Epithelial cell of proximal tubule (primary cell): ENCODE measurements around the gene PDE12. TPM values are rescaled to one million over a fixed set of nuclear protein-coding genes. Genes with fewer than 3 reads are reported as not detected.

Experiments used
- DNase-seq: peaks from one replicate; pipeline ENCODE4 v3.0.0-alpha.2; 2011; ENCODE audit warnings: low read depth
- H3K4me3 ChIP-seq: 2 replicates; pipeline ENCODE4 v1.5.1; 2011; ENCODE audit warnings: low read depth, mild to moderate bottlenecking, low read length
- total RNA-seq: library from RNA; depleted of rRNA; stranded (reverse); fragments of >200 nt; gene quantifications from 2 replicates; pipeline ENCODE4 v1.2.3, GENCODE V29; 2015
- TF ChIP-seq, protein P1 (sequence below): conservative IDR thresholded peaks from 2 replicates; pipeline ENCODE4 v1.5.1; 2012; ENCODE audit warnings: low read depth, mild to moderate bottlenecking, low read length

The PDE12 gene
- total RNA-seq, 1 donor from 2014 or later, result 13.3 TPM

DNA sequence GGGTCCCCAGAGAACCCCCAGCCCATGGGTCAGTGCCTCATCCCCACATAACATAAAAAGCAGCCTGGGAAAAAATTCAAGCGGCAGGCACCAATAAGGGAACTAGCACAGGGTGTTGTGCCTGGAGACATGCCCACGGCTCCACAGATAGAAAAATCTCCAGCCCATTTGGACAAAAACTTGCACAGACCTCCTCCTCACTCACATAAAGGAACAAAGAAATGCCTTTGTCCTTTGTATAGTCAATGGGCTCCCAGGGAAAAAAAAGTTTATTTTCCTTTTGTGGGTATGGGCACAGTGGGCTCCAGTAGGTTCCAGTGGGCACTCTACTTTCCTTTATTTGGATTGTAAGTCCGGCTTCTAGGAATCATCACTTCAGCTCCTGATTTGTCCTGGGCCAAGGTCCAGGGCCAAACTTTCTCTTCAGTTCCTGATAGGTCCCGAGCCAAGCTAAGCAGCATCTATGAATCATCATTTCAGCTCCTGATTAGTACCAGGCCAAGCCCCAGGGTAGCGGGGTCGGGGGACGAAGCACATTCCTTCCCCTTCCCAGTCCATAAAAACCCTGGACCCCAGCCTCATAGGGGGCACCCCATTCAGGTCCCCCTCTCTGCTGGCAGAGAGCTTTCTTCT is 10.3 kb upstream of the PDE12 start:
- TF ChIP-seq, protein P1, sequence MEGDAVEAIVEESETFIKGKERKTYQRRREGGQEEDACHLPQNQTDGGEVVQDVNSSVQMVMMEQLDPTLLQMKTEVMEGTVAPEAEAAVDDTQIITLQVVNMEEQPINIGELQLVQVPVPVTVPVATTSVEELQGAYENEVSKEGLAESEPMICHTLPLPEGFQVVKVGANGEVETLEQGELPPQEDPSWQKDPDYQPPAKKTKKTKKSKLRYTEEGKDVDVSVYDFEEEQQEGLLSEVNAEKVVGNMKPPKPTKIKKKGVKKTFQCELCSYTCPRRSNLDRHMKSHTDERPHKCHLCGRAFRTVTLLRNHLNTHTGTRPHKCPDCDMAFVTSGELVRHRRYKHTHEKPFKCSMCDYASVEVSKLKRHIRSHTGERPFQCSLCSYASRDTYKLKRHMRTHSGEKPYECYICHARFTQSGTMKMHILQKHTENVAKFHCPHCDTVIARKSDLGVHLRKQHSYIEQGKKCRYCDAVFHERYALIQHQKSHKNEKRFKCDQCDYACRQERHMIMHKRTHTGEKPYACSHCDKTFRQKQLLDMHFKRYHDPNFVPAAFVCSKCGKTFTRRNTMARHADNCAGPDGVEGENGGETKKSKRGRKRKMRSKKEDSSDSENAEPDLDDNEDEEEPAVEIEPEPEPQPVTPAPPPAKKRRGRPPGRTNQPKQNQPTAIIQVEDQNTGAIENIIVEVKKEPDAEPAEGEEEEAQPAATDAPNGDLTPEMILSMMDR, result no peak
- H3K4me3 ChIP-seq, result no peak overlapping the region
- DNase-seq, result no peak

DNA sequence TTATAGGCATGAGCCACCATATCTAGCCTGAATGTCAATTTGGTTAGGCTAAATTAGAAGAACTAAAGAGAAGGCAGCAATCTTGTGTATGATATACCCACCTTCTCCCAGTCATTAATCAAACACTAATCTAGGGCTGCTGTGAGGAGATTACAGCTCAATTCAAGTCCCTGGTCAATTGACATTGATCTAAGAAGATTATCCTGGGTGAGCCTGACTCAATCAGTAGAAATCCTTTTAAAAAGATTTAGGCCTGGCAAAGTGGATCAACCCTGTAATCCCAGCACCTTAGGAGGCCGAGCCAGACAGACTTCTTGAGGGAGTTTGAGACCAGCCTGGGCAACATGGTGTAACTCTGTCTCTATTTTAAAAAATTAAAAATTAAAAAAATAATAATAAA is 9.5 kb upstream of the PDE12 start:
- no peak for DNase-seq
- H3K4me3 ChIP-seq, result no peak overlapping the region
- TF ChIP-seq, protein P1, result no peak

DNA sequence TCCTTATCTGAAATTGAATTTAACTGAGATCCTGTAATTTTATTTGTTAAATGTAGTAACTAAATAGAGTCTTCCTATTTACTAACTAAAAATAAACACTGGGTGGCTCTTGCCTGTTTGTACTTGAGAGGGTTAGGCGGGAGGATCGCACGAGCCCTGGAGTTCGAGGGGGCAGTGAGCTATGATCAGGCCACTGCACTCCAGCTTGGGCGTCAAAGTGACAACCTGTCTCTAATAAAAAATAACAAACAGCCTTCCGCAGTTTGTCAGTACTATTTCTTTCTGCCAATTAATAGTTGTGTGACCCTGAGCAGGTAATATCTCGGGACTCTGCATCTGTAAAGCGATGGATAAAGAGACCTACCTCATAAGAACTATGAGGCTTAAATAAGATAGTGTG is 768 bp upstream of the PDE12 start:
- DNase-seq, result no peak
- TF ChIP-seq, protein P1, result no peak
- H3K4me3 ChIP-seq, result peak overlapping the region; percentile 76

DNA sequence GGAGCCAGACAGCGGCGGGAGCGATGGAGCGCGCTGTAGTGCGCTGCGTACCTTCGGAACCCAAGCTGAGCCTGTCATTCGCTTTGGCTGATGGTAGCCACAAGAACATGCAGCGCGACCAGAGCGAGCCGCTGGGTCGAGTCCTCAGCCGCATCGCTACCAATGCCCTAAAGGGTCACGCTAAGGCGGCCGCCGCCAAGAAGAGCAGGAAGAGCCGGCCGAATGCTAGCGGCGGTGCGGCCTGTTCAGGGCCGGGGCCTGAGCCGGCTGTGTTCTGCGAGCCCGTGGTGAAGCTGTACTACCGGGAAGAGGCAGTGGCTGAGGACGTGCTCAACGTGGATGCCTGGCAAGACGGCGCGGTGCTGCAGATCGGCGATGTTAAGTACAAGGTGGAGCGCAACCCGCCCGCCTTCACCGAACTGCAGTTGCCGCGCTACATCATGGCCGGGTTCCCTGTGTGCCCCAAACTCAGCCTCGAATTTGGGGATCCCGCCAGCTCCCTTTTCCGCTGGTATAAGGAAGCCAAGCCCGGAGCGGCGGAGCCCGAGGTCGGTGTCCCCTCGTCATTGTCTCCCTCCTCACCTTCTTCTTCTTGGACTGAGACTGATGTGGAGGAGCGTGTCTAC is 498 bp downstream of the PDE12 start:
- TF ChIP-seq, protein P1, result no peak
- DNase-seq, result no peak
- H3K4me3 ChIP-seq, result peak overlapping the region; percentile 76

DNA sequence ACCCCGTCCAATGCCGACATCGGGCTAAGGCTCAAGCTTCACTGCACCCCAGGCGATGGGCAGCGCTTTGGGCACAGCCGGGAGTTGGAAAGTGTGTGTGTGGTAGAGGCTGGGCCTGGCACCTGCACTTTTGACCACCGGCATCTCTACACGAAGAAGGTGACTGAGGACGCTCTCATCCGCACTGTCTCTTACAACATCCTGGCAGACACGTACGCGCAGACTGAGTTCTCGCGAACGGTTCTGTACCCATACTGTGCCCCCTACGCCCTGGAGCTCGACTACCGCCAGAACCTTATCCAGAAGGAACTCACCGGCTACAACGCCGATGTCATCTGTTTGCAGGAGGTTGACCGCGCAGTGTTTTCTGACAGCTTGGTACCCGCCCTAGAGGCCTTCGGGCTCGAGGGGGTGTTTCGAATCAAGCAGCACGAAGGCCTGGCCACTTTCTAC is 1.0 kb downstream of the PDE12 start:
- peak overlapping the region; percentile 76 for H3K4me3 ChIP-seq
- no peak for DNase-seq
- TF ChIP-seq, protein P1, result no peak

DNA sequence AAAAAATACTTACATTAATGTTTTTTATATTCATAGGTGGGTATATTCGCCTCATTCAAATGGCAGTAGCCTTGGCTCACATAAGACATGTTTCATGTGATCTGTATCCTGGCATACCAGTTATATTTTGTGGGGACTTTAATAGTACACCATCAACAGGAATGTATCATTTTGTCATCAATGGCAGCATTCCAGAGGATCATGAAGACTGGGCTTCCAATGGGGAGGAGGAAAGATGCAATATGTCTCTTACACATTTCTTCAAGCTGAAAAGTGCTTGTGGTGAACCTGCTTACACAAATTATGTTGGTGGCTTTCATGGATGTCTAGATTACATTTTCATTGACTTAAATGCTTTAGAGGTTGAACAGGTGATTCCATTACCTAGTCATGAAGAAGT is 3.5 kb downstream of the PDE12 start:
- H3K4me3 ChIP-seq, result no peak overlapping the region
- TF ChIP-seq, protein P1, result no peak
- no peak for DNase-seq

DNA sequence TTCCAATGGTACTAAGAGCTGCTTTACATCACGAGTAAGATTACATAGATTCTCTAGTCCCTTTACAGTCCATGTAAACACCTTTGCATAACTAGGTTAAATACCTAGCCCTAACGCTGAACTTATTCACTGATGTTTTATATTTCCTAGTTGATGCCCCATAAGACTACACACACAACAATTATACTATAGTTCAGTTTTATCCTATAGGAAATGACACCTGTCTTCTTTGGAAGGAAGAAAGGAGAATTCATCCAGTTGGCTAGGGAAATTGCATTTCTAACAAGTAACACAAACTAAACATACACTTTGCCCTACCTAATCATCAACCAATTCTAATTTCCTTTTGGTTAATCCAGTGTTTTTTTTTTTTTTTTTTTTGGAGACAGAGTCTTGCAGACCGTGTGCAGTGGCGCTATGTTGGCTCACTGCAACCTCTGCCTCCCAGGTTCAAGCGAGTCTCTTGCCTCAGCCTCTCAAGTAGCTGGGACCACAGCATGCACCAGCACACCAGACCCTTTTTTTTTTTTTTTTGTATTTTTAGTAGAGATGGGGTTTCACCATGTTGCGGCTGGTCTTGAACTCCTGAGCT is 13.9 kb downstream of the PDE12 start:
- no peak overlapping the region for H3K4me3 ChIP-seq
- no peak for DNase-seq
- TF ChIP-seq, protein P1, result no peak
